Suprapubic skin (tissue), 3 donors: Measurements from ENCODE around the gene CORO2A.

Source experiments
- CTCF ChIP-seq, 2 donors: fragments of 200-600 bp in 1 of 2; fragments of 450-650 bp in 1 of 2; sonication (generic) in 1 of 2; IDR thresholded peaks; one replicate each; pipeline ENCODE4 v1.5.1; 2016 to 2019; ENCODE audit warnings: antibody characterized with exemption in 2 of 2, mild to moderate bottlenecking in 1 of 2, moderate library complexity in 1 of 2
- POLR2AphosphoS5 ChIP-seq, 3 donors: sonication (generic); formaldehyde crosslinking; IDR thresholded peaks; one replicate each; pipeline ENCODE4 v1.6.1; 2017; ENCODE audit warnings: antibody characterized with exemption in 3 of 3

DNA sequence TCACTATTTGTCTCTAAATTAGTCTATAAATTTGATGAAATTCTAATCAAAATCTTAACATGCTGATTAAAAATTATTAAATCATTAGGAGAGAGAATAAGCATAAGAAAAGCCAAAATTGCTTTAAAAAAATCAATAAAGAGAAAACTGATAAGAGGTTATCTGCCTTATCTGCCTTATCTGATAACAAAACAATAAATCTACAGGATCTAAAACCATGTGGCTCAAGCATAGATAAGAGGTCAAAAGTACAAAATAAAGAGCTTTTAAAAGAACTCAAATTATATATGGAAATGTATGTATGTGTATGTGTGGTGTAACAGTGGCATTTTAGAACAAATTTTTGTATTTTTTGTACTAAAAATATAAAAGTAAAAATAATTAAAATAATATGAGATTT is 92.0 kb downstream of the CORO2A start:
- TF ChIP-seq CTCF (IDR thresholded peaks at IDR 0.05) (no peak), POLR2AphosphoS5 (IDR thresholded peaks at IDR 0.05) (no peak)
